HG03565 (cell line): ENCODE measurements around the gene SLC66A2.

ENCODE experiments used
- ATAC-seq: cut with Tn5 transposase; IDR thresholded peaks from one replicate; pipeline ENCODE4 v1.9.1; 2021; ENCODE audit warnings: mild to moderate bottlenecking, moderate library complexity; ENCODE audit not compliant: unreplicated experiment

SLC66A2 gene

DNA sequence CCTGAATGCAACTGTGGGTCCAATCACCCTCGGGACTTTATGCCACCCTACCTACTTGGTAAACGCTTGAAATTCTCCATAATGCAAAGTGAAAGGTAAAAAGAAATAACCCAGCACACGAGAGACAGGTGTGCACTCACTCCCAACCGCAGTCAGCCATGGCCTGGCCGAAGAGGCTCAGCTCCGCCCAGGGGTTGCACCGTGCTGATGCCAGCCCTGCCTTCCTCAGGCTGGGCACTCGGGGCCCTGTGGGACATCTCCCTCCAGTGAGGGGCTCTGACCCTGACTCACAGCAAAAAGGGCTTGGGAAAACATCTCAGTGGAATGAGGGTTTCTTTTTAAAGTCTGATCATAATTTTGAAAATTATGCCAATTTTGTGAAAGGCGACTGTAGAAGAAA lies 13.3 kb downstream of the SLC66A2 start:
- no peak for ATAC-seq

DNA sequence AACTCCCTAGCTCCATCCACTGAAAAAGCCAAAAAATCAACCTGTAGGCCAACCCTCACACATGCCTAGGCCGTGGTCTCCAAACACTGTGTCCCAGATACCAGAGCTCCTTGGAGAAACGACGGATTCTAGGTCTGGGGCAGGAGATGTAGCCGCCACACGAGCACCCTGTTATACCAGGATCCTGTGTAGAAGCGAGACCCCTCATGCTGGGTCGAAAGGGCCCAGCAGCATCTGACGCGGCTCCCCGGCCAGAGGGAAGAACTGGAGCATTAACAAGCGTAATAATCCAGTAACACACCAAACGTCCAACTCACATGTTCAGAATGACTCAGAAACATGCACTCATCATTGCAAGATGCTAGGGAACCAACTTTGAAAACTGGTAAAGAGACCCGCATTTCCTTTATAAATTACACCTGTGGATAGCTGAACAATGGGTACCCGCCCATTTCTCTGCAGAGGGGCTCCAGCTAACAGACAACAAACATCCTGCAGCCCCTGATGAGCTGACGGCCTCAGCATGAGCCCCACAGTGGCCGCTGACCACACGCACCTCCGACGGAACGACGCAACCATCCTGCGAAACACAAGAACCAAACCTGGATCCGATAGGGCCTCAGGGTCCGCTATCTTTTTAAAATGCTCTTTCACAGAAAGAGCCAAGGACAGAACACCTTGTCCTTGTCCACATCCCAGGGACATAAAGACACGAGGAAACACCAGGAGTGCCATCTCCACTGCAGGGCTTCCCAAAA lies 14.2 kb downstream of the SLC66A2 start:
- no peak for ATAC-seq

DNA sequence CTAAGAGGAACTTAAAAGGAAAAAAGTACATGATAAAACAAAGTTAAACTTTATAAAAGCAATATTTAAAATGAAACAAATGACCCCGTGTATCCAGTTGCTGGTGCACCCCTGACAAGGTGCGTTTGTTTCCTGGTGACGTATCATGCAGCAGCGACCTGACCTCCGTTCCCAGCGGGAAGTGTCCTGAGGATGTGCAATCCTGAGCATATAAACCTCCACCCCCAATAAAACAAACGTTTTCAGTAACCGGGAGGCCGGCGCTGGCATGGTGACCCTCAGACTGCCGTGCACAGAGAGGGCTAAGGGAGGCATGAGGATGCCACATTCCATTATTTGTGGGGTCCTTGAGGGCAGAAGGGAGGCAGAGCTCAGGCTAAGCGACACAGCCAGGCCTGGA lies 14.8 kb downstream of the SLC66A2 start:
- ATAC-seq: no peak

DNA sequence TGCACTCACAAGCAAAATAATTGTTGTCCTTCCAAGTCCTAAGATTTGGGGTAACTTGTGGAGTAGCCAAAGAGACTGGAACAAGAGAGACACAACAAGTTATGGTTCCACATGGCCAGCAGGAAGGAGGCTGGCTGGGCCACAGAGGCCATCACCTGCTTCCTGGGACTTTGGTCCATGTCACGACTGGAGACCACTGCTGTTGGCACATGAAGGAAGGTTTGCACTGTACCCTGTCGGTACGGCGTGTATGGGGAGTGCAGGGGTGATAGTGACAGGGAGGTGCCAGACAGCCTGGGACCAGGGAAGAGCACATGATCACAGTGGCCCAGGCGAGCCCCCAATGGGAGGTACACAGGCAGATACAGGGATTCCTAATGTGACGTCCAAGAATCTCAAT lies 15.5 kb downstream of the SLC66A2 start:
- ATAC-seq: no peak

DNA sequence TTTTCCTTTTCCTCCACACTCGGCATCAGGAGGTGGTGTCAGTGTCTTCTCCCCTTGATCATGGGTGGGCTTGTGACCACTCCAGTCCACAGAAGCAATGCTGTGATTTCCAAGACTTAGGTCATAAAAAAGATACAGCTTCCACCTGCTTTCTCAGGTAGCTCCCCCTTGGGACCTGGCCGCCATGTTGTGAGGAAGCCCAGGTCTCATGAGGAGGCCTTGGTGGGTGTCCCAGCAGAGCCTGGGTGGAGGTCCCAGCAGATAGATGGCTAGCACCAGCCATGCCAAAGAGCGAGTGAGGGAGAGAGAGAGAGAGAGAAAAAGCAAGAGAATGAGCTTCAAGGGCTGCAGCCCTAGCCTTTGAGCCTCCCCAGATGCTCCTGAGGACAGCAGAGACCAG lies 16.0 kb downstream of the SLC66A2 start:
- no peak for ATAC-seq

DNA sequence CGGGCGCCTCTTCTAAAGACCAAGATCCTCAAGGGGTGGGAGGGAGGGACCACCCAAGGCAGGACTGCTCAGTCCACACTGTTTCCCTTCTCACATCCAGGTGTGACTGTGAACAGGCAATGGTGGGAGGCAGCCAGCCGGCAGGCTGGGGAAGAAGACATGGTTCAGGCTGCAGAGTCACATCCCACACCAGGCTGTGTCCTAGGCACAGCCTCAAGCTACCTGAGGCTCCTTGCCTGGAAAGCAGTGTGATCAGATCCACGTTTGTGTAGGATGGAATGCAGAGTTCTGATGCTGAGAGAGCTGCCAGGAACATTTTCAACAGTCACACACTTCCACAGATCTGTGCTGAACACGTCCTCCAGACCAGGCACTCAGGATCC lies 16.4 kb downstream of the SLC66A2 start:
- ATAC-seq: no peak

DNA sequence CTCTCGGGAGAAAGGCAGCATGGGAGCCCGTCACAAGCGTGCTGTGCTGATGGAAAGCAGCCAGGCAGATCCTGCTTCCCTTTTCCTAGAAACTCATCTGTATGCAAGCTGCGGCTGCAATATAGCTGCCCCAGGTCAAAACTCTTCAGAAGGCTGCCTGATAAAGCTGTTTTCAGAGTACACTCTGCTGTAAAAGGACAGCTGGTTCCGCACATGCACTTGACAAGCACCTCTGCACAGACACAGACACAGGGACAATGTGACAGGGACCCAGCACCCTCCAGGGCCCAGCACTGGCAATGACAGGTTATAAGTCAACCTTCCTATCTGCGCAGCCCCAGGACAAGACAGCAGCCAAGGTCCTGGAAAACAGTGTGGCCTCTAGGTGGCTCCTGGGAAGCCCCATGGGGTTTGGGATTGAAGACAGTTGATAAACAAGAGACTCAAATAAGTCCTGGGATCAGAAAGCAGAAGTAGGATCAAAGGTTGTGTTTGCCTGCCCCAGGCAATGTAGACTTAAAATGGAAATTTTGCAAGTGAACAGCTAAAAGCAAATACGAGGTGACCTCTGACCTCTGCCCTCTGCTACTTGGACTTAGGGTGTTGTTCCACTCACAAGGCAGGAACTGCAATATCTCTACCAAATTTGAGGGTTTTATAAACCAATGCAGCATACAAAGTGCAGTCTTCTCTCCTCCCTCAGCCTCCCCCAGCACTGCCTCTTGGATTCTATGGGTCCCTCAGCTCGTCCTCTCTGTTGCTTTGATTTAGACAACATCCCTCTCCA lies 16.9 kb downstream of the SLC66A2 start:
- ATAC-seq: no peak

DNA sequence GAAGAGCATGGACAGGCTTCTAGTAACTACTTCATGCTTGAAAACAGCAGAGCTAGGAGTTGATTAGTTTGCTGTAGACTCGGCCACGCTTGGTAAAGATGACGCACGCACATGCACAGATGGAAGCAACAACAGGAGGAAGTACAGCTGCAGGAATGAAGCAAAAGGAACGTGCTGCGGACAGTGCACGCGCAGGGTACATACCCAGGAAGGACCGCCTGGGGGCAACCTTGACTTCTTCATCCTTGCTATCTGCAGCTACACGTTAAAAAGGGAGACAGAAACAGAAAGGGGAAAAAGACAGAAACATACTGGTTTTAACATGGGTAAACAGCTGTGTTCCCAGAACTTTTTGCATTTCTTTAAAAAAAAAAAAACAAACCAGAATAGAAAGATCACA lies 17.7 kb downstream of the SLC66A2 start:
- ATAC-seq: no peak

DNA sequence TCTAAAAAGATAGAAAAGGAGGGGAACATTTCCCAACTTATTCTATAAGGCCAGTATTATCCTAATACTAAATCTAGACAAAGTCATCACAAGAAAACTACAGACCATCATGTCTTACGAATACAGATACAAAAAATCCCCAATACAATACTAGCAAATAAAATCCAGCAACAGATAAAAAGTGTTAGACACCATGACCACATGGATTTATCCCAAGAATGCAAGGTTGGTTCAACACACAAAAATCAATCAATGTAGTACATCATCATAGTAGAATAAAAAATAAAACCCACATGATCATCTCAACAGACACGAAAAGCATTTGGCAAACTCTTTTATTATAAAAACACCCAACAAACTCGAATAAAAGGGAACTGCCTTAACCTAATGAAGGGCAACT lies 18.5 kb downstream of the SLC66A2 start:
- no peak for ATAC-seq

DNA sequence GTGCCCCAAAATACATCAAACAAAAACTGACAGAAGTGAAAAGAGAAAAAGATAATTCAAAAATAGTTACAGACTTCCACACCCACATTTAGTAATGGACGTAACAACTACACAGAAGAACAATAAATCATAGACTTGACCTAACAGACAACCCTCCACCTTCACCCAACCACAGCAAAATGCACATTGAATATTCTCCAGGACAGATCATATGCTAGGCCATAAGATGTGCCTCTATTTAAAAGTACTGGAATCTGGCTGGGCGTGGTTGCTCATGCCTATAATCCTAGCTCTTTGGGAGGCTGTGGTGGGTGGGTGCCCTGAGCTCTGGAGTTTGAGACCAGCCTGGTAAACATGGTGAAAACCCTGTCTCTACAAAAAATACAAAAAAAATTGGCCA lies 20.0 kb downstream of the SLC66A2 start:
- ATAC-seq: no peak

DNA sequence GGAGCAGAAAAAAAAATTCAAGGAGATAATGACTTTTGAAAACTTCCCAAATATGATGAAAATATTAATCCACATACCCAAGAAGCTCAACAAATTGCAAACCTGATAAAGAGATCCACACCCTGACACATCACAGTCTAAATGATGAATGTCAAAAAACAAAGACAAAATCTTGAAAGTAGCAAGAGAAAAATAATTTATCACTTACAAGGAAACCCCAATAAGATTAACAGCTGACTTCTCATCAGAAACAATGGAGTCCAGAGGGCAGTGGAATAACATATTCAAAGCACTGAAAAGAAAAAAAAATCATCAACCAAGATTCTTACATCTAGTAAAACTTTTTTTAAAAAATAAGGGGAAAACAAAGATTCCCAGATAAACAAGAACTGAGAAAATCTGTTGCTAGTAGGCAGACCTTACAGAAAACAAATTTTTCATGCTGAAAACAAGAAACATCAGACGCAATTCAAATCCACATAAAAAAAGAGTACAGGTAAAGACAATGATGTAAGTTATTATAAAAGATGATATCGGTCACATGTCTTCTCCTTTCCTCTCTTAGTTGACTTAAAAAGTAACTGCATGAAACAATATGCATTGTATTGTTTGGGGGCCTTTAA lies 21.3 kb downstream of the SLC66A2 start:
- ATAC-seq: no peak

DNA sequence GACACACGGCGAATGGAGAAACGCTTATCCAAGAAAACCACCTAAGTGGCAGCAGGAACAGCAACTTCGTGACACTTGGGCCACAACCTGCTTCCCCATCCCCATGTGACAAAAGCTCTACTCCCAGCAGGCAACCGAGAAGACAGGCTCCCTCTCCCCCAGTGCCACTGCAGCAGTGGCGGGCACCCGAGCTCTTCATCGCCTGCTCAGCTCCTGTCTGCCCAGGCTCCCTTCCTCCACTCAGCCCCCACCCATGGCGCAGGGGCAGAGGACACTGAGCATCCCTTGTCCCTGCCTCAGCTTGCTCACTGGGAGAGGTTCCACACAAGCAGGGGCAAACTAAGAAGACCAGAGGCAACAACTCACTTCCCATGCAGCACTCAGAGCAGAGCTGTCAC lies 22.9 kb downstream of the SLC66A2 start:
- no peak for ATAC-seq

DNA sequence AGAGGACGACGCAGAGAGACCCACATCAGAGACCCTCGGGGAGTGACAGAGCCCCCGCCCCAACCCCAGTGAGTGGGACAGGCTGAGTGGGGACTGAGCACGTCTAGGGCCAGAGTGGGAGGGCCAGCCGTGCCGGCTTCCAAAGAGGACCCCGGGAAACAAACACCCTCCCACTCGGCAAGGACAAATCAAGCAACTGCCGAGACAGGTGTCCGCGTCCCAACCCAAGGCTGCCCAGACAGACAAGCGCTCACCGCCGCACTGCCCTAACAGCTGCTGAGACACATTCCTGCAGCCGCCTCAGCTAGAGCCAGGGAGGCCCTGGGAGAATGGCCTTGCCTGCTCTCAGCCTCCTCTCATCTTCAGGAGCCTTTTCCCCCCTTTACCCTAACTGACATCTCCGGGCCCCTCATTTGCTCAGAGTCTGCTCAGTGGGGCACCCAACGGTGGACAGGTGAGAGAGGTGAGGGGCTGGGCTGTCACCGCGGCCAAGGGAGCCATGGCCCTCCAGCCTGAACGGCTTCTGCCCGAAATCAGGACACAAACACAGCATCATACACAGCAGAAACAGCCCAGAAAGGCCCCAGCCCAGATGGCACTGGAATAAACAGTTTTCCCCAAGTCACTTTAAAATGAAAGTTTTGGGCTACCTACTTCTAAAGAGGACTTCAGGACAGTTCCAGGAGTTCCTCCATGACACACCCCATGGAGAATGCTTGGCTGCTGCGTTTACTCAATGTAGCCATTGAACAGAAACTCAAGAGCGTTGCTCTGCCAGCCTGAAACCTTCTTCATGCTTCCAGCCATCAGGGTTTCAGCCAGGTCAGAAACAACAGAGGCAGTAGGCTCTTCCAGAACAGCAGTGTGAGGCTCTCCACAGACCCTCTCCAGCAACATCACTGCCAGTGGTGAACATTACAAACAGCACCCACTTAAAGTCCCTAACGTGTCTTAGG lies 23.6 kb downstream of the SLC66A2 start:
- no peak for ATAC-seq

DNA sequence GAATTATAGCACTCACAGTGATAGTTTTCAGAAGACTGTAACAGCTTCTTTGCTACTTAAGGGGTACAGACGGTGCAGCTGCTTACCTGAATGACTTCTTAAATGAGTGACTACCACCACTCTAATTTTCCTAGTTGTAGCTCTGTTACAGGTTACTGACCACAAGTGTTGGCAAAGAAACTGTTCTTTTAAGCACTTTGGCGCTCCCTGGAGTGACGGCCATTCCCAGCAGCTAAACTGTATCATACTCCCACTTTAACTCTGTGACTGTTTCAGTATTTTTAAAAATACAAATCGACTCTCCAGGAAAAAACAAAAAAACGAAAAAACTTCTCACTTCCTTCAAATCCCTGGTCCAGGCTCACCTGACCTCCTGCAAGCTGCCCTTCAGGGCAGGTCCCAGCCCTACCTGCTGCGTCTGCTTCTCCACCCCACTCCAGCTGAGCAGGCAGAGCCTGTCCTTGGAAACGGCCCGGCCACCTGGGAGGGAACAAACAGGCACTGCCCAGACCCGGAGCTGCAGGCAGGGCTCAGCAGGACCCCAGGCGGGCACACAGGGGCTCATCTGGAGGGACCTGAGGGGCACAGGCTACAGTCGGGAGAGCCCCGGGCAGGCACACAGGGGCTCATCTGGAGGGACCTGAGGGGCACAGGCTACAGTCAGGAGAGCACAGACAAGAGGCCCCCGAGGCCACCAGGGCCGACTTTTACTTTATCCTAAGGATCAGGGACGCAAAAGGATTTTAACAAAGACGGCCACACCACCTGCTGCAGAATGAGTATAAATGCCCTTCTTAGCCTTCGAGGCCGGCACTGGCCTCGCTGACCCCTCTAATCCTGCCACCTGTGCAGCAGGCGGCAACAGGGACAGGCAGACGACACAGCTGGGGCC lies 24.5 kb downstream of the SLC66A2 start:
- ATAC-seq: no peak

DNA sequence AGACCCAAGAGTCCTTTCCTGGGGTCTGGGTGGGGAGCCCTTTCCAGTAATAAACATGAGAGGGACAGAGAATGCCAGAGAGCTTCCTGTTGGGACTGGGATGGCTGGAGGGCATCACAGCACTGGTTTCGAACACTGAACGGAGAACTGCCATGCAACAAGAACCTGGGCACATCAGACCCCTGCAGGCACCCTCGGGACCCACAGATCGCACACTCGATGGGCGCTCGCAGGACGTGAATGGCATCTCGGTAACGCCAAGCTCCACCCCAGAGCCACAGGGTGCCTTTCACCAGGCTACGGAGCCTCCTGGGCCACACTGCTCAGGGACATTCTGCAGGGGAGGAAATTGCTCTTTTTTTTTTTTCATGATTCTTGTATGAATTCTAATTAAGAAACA lies 25.1 kb downstream of the SLC66A2 start:
- ATAC-seq: no peak

DNA sequence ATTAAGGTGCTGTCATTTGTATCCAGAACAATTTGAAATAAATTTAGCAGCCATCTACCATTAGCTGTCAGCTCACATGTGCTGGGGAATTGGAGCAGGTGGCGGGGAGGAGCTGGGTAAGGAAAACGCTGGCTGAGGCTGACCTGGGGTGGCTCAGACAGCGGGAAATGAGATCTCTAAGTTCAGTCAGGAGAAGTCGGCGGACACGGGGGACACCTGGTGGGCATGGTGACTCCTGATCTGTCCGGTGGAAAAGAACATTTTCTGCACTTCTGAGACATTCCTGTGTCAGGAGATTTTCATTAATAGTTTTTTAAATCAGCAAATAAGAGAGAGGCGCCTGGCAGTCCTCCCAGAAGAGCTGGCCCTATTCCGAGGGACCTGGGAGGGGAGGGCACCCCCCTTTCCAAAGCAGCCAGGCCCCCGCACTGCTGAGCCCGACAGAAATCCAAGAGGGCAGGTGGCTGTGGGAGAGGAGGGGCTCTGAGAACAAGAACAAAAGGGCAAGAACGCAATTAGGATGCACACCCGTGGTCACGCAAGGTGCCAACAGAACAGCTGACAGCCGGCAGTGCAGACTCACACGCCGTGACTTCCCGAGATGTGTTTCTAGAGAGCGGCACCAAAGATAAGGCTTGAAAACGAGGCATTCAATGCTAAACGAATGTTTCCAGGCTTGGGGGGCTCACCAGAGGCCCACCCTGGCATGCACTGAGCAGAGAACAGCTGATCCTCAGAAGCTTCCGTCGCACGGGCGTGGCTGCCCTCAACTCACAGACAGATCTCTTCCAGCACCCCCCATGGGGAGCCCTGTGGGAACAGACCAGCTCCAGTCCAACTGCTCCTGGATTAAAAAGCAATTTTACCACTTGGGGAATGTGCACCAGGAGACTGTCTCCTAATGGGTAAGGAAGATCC lies 26.4 kb downstream of the SLC66A2 start:
- no peak for ATAC-seq

DNA sequence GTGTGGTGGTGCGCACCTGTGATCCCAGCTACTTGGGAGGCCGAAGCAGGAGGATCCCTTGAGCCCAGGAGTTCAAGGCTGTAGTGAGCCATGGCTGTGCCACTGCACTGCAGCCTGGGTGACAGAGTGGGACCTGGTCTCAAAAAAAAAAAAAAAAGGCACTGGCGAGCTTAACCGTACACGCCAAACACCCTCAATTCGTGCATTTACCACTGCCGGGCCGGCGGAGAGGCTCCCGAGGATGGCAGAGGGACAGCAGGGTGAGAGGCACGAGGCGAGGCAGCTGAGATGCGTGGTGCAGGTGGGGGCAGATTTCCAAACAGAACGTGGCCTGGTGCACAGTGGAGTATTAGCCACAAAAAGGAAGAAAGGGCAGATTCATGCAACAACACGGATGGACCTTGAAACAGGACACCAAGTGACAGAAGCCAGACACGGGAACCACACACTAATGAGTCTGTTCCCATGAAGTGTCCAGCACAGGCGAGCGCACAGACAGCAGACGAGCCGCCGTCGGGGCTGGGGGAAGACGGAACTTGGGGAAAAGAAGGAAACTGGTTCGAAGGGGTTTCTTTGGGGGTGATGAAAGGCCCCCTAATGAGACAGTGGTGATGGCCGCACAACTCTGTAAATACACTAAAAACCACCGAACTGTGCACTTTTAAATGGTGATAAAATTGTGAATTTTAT lies 27.4 kb downstream of the SLC66A2 start:
- ATAC-seq: no peak

DNA sequence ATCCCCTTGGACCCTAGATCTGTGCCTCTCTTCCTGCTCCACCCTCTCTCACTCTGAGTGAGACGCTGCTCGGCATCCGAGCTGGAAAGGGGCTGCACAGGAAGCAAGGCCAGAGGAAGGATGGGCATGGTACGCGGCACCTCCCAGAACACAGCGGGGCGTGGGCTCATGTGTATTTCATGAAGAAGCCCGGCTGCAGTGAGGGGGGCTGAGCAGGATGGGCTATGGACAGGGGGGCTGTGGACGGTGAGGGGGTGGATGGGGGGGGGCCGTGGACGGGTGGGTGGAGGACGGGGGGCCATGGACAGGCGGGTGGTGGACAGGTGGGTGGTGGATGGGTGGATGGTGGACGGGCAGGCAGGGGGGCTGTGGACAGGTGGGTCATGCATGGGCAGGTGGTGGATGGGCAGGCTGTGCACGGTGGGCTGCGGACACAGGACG lies 28.5 kb downstream of the SLC66A2 start:
- no peak for ATAC-seq
